Measurements from ENCODE around the gene C2orf78. TPM values are rescaled to one million over a fixed set of nuclear protein-coding genes. Genes with fewer than 3 reads are reported as not detected.
"Not testable (repeated sequence)": the region's sequence is repeated elsewhere in the genome, so short reads cannot be mapped to it uniquely, and the experiment has no call there.

Gene C2orf78
- total RNA-seq, result not detected
- long read RNA-seq, result 0 reads

GRCh38 chr2:73783883-73784282 is at the start of gene C2orf78:
Gene C2orf78, plus strand, starts transcription at chr2:73784183. Its CDS starts 127 bp downstream, at chr2:73784310.
- H3K4me1 ChIP-seq; H3K4me3 ChIP-seq; H3K36me3 ChIP-seq; H3K27ac ChIP-seq; intact Hi-C loops (cut with DNase I); H3K27me3 ChIP-seq; DNase-seq; ATAC-seq; H3K9me3 ChIP-seq: not testable (repeated sequence)

GRCh38 chr2:73736378-73736777 is 47.6 kb upstream of the C2orf78 start:
- Histone ChIP-seq H3K27ac (peak overlapping the region; percentile 84), H3K9me3 (no peaks in the 10 kb centered on the region), H3K27me3 (no peaks in the 10 kb centered on the region), H3K36me3 (peaks cover 35% of the 10 kb centered on the region), H3K4me1 (peaks cover 14% of the 10 kb centered on the region), H3K4me3 (peak overlapping the region; percentile 93)
- no peak for TF ChIP-seq CTCF (IDR thresholded peaks at IDR 0.05)
- intact Hi-C loops (cut with DNase I), result no loop called here
- no peak for ATAC-seq
- DNase-seq, result no peak

- Histone ChIP-seq H3K27me3 (no peaks in the 10 kb centered on the region), H3K4me1 (peaks cover 14% of the 10 kb centered on the region), H3K27ac (peak within 1 kb of the TSS; percentile 84), H3K4me3 (peak within 1 kb of the TSS; percentile 93), H3K36me3 (peaks cover 27% of the 10 kb centered on the region), H3K9me3 (no peaks in the 10 kb centered on the region)
- intact Hi-C loops (cut with DNase I), result no loop called here
- ATAC-seq, result peak; percentile 100
- TF ChIP-seq CTCF (IDR thresholded peaks at IDR 0.05), result no peak
- peak; percentile 97 for DNase-seq
Measured at GRCh38 chr2:73736855-73737779, 46.9 kb upstream of the C2orf78 start, which contains the start of gene TPRKB. Gene TPRKB, minus strand, starts transcription at chr2:73737345. Its CDS starts 2,776 bp downstream, at chr2:73734569.

GRCh38 chr2:73739101-73739500 is 44.9 kb upstream of the C2orf78 start:
- H3K27ac ChIP-seq, result no peak overlapping the region
- no peak for TF ChIP-seq CTCF (IDR thresholded peaks at IDR 0.05)
- ATAC-seq, result no peak
- no peak for DNase-seq
- H3K4me1 ChIP-seq, result peaks cover 14% of the 10 kb centered on the region
- intact Hi-C loops (cut with DNase I), result no loop called here
- peaks cover 10% of the 10 kb centered on the region for H3K36me3 ChIP-seq
- H3K27me3 ChIP-seq, result no peaks in the 10 kb centered on the region
- no peaks in the 10 kb centered on the region for H3K9me3 ChIP-seq
- H3K4me3 ChIP-seq, result no peak overlapping the region

- no peak for TF ChIP-seq CTCF (IDR thresholded peaks at IDR 0.05)
- H3K36me3 ChIP-seq, result peaks cover 13% of the 10 kb centered on the region
- ATAC-seq (no peak), DNase-seq (no peak)
- no peak overlapping the region for H3K27ac ChIP-seq
- H3K27me3 ChIP-seq, result no peaks in the 10 kb centered on the region
- H3K9me3 ChIP-seq, result no peaks in the 10 kb centered on the region
- H3K4me3 ChIP-seq, result no peak overlapping the region
- H3K4me1 ChIP-seq, result peaks cover 13% of the 10 kb centered on the region
- intact Hi-C loops (cut with DNase I), result no loop called here
Measured at GRCh38 chr2:73740767-73741166, 43.2 kb upstream of the C2orf78 start.

Data from upper lobe of right lung (tissue), 1 donor.